ENCODE results near the gene PTOV1.
"Not testable (repeated sequence)": the region's sequence is repeated elsewhere in the genome, so short reads cannot be mapped to it uniquely, and the experiment has no call there.

The PTOV1 gene

DNA sequence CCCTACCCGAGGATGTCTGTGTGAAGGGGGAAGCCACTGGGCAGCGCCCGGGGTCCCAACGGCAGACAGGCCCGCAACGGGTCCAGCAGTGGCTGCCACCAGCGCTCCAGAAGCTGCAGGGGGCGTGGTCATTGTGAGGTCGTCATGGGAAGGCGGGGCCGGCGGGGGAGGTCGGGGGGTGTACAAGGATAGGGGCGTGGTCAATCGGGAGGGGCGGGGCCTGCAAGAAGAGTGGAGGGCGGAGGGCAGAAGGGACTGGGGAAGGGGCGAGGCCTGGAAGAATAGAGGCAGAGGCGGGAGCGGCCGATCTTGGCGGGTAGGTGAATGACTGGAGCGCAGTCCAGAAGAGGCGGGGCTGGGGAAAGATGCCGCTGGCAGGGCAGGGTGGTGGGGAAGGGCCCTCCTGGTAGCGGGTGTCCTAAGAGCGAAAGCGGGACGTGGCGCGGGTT, 42.2 kb upstream of the PTOV1 start:
- TF ChIP-seq POLR2AphosphoS5 (IDR thresholded peaks at IDR 0.05; ENCODE audit: low read depth, low read length): no peak
- no peak for TF ChIP-seq POLR2A (IDR thresholded peaks at IDR 0.05; ENCODE audit: low read depth, low read length)
- TF ChIP-seq TAF1 (IDR thresholded peaks at IDR 0.05; ENCODE audit: borderline replicate concordance, low read depth, low read length): no peak
- DNase-seq (ENCODE audit: insufficient read length): peak; percentile 91
- peak; percentile 84 for FAIRE-seq

DNA sequence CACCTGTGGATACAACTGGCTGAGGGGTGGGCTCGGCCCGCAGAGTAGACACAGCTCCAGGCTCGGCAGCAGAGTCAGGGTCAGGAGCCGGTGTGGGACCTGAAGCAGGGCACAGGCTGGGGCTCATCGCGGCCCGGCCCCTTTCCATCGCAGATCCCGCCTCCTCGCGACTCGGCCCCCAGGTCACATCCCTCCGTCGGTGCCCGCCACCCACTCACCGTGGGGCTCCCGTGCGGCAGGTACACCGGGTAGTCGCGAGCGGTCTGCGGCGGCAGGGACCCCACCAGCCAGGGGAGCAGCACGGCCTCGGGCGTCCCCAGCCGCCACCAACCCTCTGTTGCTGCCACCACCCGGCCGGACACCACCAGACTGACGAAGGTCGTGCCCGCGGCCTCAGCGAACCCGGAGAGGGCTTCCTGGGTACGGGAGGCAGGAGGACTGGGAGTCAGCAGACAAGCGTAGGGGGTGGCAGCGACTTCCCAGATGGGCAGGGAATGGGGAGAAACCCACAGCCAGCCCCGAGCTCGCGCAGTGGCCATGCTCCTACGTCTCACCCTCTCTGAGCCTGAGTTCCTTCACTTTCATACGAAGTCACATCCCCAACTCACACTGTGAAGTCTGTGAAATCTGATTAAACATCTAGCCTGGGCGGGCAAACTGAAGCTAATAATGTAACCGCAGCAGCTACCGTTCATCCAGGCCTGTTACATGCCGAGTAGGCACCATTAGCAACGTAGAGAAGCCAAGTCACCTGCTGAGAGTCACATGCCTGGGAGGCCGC, 41.6 kb upstream of the PTOV1 start:
- FAIRE-seq (no peak), DNase-seq (ENCODE audit: insufficient read length) (no peak)
- TF ChIP-seq POLR2A (IDR thresholded peaks at IDR 0.05; ENCODE audit: low read depth, low read length): no peak
- TF ChIP-seq POLR2AphosphoS5 (IDR thresholded peaks at IDR 0.05; ENCODE audit: low read depth, low read length): no peak
- TF ChIP-seq TAF1 (IDR thresholded peaks at IDR 0.05; ENCODE audit: borderline replicate concordance, low read depth, low read length): no peak

DNA sequence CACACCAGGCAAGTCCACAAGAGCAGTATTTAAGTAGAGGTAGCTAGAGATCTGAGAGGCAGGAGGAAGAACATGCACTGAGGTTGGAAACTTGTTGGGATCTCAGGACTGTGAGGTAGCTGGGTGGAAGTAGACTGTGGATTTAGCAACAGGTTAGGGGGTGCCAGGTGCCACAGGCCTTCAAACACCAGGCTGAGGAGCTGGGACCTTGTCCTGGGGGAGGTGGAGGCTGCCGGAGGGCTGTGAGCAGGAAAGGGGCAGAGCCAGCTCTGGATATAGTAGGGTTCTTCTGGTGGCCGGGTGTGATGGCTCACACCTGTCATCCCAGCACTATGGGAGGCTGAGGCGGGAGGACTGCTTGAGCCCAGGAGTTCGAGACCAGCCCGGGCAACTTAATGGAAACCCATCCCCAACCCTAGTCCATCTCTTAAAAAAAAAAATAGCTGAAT, 41.0 kb upstream of the PTOV1 start:
- FAIRE-seq: no peak
- DNase-seq (ENCODE audit: insufficient read length): no peak
- TF ChIP-seq TAF1 (IDR thresholded peaks at IDR 0.05; ENCODE audit: borderline replicate concordance, low read depth, low read length) (no peak), POLR2A (IDR thresholded peaks at IDR 0.05; ENCODE audit: low read depth, low read length) (no peak), POLR2AphosphoS5 (IDR thresholded peaks at IDR 0.05; ENCODE audit: low read depth, low read length) (no peak)

DNA sequence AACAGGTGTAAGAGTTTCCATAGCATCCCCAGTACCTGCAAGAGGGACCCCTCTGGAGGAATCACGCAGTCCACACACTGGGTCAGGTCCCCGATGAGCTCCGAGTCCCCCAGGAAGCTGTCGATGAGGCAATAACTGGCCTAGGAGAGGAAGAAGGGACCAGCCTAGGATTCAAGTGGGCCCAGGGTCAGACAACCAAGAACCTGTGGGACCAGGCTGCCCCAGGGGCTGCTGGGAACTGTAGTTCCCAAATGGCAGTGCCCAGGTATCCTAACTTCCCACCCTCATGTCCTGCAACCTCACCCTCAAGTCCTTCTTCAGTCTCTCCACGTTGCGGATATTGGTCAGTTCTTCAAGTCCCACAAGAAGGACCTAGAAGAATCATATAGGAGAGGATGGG, 39.6 kb upstream of the PTOV1 start:
- no peak for TF ChIP-seq POLR2AphosphoS5 (IDR thresholded peaks at IDR 0.05; ENCODE audit: low read depth, low read length)
- no peak for TF ChIP-seq POLR2A (IDR thresholded peaks at IDR 0.05; ENCODE audit: low read depth, low read length)
- TF ChIP-seq TAF1 (IDR thresholded peaks at IDR 0.05; ENCODE audit: borderline replicate concordance, low read depth, low read length): no peak
- FAIRE-seq (no peak), DNase-seq (ENCODE audit: insufficient read length) (no peak)

DNA sequence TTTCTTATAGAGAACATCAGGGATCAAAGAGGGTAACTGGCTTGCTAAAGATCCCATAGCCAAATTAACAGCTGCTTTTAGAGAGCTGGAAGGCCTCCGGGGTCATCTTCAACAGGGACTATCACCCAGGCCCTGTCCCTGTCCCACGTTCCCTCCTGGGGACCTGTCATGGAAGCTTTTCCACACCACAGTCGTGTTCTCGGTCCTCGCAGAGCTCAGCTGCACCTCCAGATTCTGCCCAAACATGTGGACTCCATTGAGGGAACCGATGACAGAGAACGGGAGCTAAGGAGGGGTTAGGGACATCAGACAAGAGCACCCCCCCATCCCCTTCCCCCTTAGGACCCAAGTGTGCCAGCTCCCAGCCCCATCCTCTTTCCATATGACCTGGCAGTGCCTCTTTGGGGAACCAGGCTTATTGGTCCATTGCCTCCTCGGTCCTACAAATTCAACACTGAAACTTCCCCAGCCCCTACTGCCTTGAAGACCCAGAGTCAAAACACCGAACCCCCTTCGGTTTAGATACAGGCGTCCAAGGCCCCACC, 38.4 kb upstream of the PTOV1 start:
- TF ChIP-seq TAF1 (IDR thresholded peaks at IDR 0.05; ENCODE audit: borderline replicate concordance, low read depth, low read length) (no peak), POLR2A (IDR thresholded peaks at IDR 0.05; ENCODE audit: low read depth, low read length) (no peak), POLR2AphosphoS5 (IDR thresholded peaks at IDR 0.05; ENCODE audit: low read depth, low read length) (no peak)
- FAIRE-seq: peak; percentile 50
- DNase-seq (ENCODE audit: insufficient read length): no peak

DNA sequence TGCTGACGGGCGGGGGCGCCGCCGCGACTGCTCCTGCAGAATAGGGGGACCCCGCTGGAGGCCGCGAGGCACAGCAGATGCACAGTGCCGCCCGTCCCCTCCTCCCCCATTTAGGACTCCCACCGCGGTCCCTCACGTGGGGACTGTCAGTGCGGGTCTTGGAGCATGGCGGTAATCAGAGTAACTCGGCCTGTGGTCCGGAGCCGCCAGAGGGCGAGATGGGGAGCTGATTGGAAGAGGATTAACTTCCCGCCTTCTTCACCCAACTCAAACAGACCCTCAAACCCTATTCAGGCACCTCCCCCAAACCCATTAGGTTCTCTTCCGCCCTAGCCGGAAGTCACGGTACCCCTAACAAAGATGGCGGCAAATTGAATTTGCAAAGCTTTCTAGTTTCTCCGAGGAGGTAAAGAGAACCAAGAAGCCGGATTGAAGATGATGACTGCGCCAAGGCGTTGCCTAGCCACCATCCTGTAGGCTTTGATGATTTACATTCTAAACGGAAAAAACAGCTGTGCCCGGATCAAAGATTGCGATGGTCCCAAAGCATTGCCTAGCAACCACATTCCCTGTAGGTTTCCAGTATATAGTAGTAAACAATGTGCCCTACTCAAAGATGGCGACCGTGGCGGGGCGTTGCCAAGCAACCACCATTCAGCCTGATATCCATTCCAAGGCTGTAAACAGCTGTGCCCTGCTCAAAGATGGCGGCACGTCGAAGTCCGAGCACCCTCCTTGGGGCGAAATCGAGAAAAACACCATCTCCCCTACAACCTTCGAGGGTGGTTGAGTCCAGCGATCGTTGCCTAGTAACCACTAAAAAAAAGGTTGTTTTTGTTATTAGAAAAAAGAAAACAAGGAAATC, 37.7 kb upstream of the PTOV1 start, which contains the start of gene FUZ:
FUZ (minus strand) TSS at position 296 of the 865 bp plus-strand sequence; CDS start at position 110, 186 bp downstream.
- DNase-seq (ENCODE audit: insufficient read length) (peak; percentile 81), FAIRE-seq (peak; percentile 95)
- TF ChIP-seq POLR2A (IDR thresholded peaks at IDR 0.05; ENCODE audit: low read depth, low read length) (peak; percentile 57; the same call in 1 of the 2 replicates), POLR2AphosphoS5 (IDR thresholded peaks at IDR 0.05; ENCODE audit: low read depth, low read length) (no peak)

DNA sequence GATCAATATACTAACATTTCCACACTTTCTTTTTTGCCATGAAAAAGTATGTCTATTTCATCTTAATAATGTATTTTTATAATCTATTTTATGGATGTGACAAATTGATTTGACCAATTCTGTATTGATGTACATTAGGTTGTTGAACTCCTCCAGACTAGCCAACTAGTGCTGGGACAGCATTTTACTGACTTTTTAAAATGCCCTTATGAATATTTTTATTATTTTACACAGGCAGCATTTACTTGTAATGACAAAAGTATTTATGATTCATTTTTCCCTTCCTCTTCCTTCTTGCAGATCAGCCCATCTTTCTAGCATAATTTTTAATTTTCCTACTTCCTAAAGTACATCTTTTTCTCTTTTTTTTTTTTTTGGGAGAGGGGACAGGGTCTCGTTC, 36.9 kb upstream of the PTOV1 start:
- DNase-seq (ENCODE audit: insufficient read length) (no peak), FAIRE-seq (no peak)
- TF ChIP-seq TAF1 (IDR thresholded peaks at IDR 0.05; ENCODE audit: borderline replicate concordance, low read depth, low read length) (no peak), POLR2A (IDR thresholded peaks at IDR 0.05; ENCODE audit: low read depth, low read length) (no peak), POLR2AphosphoS5 (IDR thresholded peaks at IDR 0.05; ENCODE audit: low read depth, low read length) (no peak)

DNA sequence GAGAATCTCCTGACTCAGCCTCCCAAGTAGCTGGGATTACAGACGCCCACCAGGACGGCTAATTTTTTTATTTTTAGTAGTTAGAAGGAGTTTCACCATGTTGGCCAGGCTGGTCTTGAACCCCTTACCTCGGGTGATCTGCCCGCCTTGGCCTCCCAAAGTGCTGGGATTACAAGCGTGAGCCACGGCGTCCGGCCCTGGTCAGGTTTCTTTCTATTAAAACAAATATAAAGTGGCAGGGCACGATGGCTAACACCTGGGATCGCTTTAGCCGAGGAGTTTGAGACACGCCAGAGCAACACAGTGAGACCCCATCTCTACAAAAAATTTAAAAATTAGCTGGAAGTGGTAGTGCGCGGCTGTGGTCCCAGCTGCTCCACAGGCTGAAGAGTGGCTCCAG, 34.4 kb upstream of the PTOV1 start:
- no peak for FAIRE-seq
- TF ChIP-seq POLR2AphosphoS5 (IDR thresholded peaks at IDR 0.05; ENCODE audit: low read depth, low read length): no peak
- TF ChIP-seq POLR2A (IDR thresholded peaks at IDR 0.05; ENCODE audit: low read depth, low read length): no peak
- no peak for TF ChIP-seq TAF1 (IDR thresholded peaks at IDR 0.05; ENCODE audit: borderline replicate concordance, low read depth, low read length)

DNA sequence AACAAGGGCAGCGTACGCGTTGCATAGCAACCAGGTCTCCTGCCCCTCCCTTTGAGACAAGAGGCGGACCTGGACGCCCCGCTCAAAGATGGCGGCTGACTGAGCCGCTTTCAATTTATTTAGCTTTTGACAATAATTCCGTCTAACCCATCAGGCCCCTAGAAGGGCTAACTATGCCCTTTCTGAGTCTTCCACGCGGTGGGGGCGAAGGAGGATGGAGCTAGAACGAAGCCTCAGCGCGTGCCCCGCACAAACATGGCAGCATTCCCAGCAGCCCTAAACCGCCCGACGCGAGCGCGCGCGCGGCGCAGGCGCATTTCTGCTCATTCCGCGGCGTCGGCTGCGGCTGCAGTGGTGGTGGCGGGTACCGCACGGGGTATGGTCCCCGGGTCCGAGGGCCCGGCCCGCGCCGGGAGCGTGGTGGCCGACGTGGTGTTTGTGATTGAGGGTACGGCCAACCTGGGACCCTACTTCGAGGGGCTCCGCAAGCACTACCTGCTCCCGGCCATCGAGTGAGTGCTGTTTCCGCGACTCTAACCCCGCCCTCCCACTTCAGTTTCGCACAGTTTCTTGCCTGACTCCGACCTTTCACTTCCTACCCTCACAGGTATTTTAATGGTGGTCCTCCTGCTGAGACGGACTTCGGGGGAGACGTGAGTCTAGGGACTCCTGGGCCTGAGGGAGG, 32.9 kb upstream of the PTOV1 start, which contains the start of gene MED25:
MED25 (plus strand) TSS at position 326 of the 685 bp plus-strand sequence; CDS start at position 379, 53 bp downstream.
- FAIRE-seq (peak; percentile 87), DNase-seq (ENCODE audit: insufficient read length) (peak; percentile 92)
- TF ChIP-seq POLR2AphosphoS5 (IDR thresholded peaks at IDR 0.05; ENCODE audit: low read depth, low read length) (peak; percentile 70; the same call in 1 of the 2 replicates), TAF1 (IDR thresholded peaks at IDR 0.05; ENCODE audit: borderline replicate concordance, low read depth, low read length) (no peak), POLR2A (IDR thresholded peaks at IDR 0.05; ENCODE audit: low read depth, low read length) (peak; percentile 72)

More for the DNA sequence above, 34.4 kb upstream of the PTOV1 start:
- no peak for DNase-seq (ENCODE audit: insufficient read length)

DNA sequence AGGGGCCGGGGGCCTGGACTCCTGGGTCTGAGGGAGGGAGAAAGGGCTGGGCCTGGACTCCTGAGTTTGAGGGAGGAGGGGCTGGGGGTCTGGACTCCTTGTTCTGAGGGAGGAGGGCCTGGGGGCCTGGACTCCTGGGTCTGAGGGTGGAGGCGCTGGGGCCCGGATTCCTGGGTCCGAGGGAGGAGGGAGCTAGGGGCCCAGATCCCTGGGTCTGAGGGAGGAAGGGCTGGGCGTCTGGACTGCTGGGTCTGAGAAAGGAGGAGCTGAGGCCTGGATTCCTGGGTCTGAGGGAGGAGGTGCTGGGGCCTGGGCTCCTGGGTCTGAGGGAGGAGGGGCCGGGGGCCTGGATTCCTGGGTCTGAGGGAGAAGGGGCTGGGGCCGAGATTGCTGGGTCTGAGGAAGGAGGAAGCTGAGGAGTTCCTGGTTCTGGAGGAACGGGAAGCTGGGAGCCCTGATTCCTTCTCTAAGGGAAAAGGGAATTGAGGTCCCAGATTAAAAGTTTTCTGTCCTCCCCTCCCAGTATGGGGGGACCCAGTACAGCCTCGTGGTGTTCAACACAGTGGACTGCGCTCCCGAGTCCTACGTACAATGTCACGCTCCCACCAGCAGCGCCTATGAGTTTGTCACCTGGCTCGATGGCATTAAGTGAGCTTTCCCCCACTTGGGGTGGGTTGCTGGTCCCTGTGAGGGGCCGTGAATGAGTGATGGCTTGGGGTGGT, 32.1 kb upstream of the PTOV1 start:
- FAIRE-seq (no peak), DNase-seq (ENCODE audit: insufficient read length) (no peak)
- TF ChIP-seq POLR2AphosphoS5 (IDR thresholded peaks at IDR 0.05; ENCODE audit: low read depth, low read length): no peak
- no peak for TF ChIP-seq POLR2A (IDR thresholded peaks at IDR 0.05; ENCODE audit: low read depth, low read length)
- TF ChIP-seq TAF1 (IDR thresholded peaks at IDR 0.05; ENCODE audit: borderline replicate concordance, low read depth, low read length): no peak

DNA sequence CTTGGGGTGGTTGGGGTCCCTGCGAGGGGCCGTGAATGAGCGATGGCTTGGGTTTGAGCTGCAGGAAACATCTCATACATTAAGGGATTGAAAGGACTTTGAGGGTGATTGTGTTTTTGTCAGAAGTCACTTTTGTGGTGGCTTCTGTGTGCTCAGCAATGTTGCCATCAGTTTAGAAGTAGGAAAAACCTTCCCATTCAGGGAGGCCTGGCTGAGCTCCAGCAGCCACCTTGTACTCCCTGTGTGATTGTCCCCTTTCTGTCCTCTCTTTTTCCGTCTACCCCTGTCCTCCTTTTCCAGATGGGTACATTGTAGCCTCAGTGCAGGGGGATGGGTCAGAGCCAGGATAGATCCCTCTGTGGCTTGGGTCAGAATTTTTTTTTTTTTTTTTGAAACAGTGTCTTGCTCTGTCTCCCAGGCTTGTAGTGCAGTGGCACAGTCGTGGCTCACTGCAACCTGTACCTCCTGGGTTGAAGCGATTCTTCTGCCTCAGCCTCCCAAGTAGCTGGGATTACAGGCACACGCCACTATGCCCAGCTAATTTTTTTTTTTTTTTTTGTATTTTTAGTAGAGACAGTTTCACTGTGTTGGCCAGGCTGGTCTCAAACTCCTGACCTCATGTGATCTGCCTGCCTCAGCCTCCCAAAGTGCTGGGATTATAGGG, 31.4 kb upstream of the PTOV1 start:
- not testable (repeated sequence) for DNase-seq (ENCODE audit: insufficient read length); FAIRE-seq

All from GM12892 (cell line).